ENCODE measurements around the gene MPC1. TPM values are rescaled to one million over a fixed set of nuclear protein-coding genes. Genes with fewer than 3 reads are reported as not detected.

The MPC1 gene
- total and polyA plus RNA-seq, 2 experiments from 2014 or later: 15.5 to 39.4 TPM

DNA sequence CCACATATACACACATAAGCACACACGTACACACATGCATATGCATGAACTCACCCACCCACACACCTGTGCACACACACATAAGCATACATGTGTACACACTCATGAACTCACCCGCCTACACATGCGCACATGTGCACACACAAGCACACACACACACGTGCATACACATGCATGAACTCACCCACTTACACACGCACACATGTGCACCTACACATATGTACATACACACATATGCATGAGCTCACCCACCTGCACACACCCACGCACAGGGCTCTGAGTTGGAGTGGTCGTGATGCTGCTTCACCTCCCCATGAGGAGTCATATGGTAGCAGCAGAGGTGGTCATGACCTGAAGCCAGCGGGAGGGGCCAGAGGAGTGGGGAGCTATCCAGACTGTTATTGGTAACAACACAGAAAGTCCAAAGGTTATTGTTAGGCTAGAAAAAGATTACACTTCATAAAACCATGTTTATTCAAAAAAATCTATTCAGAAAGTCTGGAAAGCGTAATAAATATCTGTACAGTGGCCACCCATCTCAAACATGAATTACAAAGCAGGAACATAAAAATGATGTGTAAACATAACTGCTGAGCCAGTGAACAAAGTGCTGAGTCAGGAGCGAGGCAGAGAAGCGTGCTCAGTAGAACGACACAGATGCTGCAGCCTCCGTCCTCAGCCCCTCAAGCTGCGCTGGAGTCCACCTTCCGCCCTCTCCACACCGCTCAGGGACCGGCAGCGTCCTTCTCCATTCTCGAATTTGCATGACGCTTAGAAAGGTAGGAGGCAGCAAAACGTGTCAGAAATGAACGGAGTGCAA is 26.4 kb upstream of the MPC1 start:
- H4K20me1 ChIP-seq (replicated peaks; ENCODE audit: insufficient read depth): no peaks in the 10 kb centered on the region; the same call in 1 of the 2 replicates
- H3K4me3 ChIP-seq: no peak overlapping the region
- no peak overlapping the region for H3K27ac ChIP-seq (ENCODE audit: low read depth)
- peaks cover 10% of the 10 kb centered on the region for H3K4me1 ChIP-seq (ENCODE audit: insufficient read depth)
- H2AFZ ChIP-seq: no peak overlapping the region
- no peaks in the 10 kb centered on the region for H3K36me3 ChIP-seq (ENCODE audit: insufficient read depth)
- ATAC-seq (no peak), DNase-seq (ENCODE audit: low spot score) (no peak)
- H3K4me1 Mint-ChIP-seq: peaks cover 23% of the 10 kb centered on the region
- H3K4me3 Mint-ChIP-seq: no peak overlapping the region
- H3K9me2 ChIP-seq (ENCODE audit: insufficient read depth): no peaks in the 10 kb centered on the region
- no peaks in the 10 kb centered on the region for H3K27me3 ChIP-seq (ENCODE audit: insufficient read depth)
- H3K79me2 ChIP-seq (replicated peaks; ENCODE audit: insufficient read depth): no peaks in the 10 kb centered on the region
- peaks cover 2% of the 10 kb centered on the region for H3K27me3 Mint-ChIP-seq (ENCODE audit: insufficient read depth, low read depth, poor library complexity)
- H3K36me3 Mint-ChIP-seq (ENCODE audit: low read depth): 0 out of 3 replicates have a peak, but pooled peaks cover 10% of the 10 kb centered on the region
- H3F3A ChIP-seq (replicated peaks; ENCODE audit: low read depth): peaks cover 7% of the 10 kb centered on the region; the same call in 1 of the 2 replicates
- TF ChIP-seq NANOG (IDR thresholded peaks at IDR 0.05; ENCODE audit: borderline replicate concordance) (no peak), CREB1 (CRISPR knock-in tag; IDR thresholded peaks at IDR 0.05; ENCODE audit: low read depth) (no peak), ZNF331 (CRISPR knock-in tag; IDR thresholded peaks at IDR 0.05; ENCODE audit: low read depth) (no peak), STAT1 (IDR thresholded peaks at IDR 0.05; ENCODE audit: unreplicated experiment) (no peak)
- TF ChIP-seq, protein P1, sequence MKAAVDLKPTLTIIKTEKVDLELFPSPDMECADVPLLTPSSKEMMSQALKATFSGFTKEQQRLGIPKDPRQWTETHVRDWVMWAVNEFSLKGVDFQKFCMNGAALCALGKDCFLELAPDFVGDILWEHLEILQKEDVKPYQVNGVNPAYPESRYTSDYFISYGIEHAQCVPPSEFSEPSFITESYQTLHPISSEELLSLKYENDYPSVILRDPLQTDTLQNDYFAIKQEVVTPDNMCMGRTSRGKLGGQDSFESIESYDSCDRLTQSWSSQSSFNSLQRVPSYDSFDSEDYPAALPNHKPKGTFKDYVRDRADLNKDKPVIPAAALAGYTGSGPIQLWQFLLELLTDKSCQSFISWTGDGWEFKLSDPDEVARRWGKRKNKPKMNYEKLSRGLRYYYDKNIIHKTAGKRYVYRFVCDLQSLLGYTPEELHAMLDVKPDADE (IDR thresholded peaks at IDR 0.05): no peak
- TF ChIP-seq, protein P2, sequence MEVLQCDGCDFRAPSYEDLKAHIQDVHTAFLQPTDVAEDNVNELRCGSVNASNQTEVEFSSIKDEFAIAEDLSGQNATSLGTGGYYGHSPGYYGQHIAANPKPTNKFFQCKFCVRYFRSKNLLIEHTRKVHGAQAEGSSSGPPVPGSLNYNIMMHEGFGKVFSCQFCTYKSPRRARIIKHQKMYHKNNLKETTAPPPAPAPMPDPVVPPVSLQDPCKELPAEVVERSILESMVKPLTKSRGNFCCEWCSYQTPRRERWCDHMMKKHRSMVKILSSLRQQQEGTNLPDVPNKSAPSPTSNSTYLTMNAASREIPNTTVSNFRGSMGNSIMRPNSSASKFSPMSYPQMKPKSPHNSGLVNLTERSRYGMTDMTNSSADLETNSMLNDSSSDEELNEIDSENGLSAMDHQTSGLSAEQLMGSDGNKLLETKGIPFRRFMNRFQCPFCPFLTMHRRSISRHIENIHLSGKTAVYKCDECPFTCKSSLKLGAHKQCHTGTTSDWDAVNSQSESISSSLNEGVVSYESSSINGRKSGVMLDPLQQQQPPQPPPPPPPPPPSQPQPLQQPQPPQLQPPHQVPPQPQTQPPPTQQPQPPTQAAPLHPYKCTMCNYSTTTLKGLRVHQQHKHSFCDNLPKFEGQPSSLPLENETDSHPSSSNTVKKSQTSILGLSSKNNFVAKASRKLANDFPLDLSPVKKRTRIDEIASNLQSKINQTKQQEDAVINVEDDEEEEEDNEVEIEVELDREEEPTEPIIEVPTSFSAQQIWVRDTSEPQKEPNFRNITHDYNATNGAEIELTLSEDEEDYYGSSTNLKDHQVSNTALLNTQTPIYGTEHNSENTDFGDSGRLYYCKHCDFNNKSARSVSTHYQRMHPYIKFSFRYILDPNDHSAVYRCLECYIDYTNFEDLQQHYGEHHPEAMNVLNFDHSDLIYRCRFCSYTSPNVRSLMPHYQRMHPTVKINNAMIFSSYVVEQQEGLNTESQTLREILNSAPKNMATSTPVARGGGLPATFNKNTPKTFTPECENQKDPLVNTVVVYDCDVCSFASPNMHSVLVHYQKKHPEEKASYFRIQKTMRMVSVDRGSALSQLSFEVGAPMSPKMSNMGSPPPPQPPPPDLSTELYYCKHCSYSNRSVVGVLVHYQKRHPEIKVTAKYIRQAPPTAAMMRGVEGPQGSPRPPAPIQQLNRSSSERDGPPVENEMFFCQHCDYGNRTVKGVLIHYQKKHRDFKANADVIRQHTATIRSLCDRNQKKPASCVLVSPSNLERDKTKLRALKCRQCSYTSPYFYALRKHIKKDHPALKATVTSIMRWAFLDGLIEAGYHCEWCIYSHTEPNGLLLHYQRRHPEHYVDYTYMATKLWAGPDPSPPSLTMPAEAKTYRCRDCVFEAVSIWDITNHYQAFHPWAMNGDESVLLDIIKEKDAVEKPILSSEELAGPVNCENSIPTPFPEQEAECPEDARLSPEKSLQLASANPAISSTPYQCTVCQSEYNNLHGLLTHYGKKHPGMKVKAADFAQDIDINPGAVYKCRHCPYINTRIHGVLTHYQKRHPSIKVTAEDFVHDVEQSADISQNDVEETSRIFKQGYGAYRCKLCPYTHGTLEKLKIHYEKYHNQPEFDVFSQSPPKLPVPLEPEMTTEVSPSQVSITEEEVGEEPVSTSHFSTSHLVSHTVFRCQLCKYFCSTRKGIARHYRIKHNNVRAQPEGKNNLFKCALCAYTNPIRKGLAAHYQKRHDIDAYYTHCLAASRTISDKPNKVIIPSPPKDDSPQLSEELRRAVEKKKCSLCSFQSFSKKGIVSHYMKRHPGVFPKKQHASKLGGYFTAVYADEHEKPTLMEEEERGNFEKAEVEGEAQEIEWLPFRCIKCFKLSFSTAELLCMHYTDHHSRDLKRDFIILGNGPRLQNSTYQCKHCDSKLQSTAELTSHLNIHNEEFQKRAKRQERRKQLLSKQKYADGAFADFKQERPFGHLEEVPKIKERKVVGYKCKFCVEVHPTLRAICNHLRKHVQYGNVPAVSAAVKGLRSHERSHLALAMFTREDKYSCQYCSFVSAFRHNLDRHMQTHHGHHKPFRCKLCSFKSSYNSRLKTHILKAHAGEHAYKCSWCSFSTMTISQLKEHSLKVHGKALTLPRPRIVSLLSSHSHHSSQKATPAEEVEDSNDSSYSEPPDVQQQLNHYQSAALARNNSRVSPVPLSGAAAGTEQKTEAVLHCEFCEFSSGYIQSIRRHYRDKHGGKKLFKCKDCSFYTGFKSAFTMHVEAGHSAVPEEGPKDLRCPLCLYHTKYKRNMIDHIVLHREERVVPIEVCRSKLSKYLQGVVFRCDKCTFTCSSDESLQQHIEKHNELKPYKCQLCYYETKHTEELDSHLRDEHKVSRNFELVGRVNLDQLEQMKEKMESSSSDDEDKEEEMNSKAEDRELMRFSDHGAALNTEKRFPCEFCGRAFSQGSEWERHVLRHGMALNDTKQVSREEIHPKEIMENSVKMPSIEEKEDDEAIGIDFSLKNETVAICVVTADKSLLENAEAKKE (CRISPR knock-in tag; IDR thresholded peaks at IDR 0.05): no peak
- H3K4me2 ChIP-seq: no peak overlapping the region
- H3K9me3 Mint-ChIP-seq: no peaks in the 10 kb centered on the region
- 0 out of 2 replicates have a peak overlapping the region, but pooled peaks have one; percentile 32 for H3K27ac Mint-ChIP-seq

Measured in GM23338 (cell line).